Measurements from ENCODE around the gene RAB39A.

The RAB39A gene

DNA sequence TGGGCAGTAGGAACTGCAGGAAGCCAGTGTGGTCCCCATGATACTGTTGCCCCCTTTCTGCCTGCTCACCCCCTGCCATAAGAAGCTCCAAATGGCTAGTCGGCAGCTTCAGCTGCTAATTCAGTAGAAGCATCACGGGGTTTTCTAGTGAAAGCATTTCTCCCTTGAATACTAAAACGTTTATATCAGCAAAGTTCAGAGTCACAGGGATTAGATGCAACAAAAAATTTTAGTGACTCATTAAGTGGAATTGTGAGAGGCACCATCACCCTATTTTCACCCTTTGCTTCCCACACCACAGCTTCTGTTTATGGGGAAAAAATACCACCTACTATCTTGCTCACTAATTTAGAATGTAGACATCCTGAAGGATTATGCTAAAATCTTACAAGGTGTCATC lies 25.2 kb downstream of the RAB39A start:
- Histone ChIP-seq H3K9me3 (ENCODE audit: severe bottlenecking) (no peaks in the 10 kb centered on the region), H3K36me3 (peaks cover 3% of the 10 kb centered on the region; the same call in 1 of the 2 replicates), H3K27ac (no peak overlapping the region), H3K27me3 (ENCODE audit: insufficient read depth, low read depth, severe bottlenecking) (no peaks in the 10 kb centered on the region), H3K4me3 (ENCODE audit: low read depth, low read length) (no peak overlapping the region)
- TF ChIP-seq, protein P1, sequence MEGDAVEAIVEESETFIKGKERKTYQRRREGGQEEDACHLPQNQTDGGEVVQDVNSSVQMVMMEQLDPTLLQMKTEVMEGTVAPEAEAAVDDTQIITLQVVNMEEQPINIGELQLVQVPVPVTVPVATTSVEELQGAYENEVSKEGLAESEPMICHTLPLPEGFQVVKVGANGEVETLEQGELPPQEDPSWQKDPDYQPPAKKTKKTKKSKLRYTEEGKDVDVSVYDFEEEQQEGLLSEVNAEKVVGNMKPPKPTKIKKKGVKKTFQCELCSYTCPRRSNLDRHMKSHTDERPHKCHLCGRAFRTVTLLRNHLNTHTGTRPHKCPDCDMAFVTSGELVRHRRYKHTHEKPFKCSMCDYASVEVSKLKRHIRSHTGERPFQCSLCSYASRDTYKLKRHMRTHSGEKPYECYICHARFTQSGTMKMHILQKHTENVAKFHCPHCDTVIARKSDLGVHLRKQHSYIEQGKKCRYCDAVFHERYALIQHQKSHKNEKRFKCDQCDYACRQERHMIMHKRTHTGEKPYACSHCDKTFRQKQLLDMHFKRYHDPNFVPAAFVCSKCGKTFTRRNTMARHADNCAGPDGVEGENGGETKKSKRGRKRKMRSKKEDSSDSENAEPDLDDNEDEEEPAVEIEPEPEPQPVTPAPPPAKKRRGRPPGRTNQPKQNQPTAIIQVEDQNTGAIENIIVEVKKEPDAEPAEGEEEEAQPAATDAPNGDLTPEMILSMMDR (IDR thresholded peaks at IDR 0.05; ENCODE audit: low read depth, low read length): no peak
- no peak for DNase-seq

DNA sequence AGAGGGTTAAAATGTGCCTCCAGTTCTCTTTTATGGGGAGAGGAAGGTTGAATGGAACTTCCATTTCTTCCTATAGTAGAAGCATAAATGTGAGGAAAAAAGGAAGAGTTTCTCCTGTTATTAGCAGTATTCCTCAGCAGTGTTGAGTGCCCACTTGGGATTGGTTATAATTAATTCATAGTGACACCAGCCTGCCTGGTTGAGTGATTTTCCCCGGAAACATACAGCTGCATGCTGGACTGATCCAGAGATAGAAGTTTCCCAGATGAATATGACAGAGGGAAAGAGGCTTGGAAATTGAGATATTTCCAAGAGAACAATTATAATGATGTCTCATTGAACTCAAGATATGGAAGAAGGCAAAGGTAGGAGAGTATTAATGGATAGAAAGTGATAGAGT lies 28.3 kb downstream of the RAB39A start:
- TF ChIP-seq, protein P1 (IDR thresholded peaks at IDR 0.05; ENCODE audit: low read depth, low read length): no peak
- H3K9me3 ChIP-seq (ENCODE audit: severe bottlenecking): no peaks in the 10 kb centered on the region
- DNase-seq: no peak
- H3K36me3 ChIP-seq: peaks cover 9% of the 10 kb centered on the region
- H3K27me3 ChIP-seq (ENCODE audit: insufficient read depth, low read depth, severe bottlenecking): no peaks in the 10 kb centered on the region
- no peak overlapping the region for H3K27ac ChIP-seq
- H3K4me3 ChIP-seq (ENCODE audit: low read depth, low read length): no peak overlapping the region

DNA sequence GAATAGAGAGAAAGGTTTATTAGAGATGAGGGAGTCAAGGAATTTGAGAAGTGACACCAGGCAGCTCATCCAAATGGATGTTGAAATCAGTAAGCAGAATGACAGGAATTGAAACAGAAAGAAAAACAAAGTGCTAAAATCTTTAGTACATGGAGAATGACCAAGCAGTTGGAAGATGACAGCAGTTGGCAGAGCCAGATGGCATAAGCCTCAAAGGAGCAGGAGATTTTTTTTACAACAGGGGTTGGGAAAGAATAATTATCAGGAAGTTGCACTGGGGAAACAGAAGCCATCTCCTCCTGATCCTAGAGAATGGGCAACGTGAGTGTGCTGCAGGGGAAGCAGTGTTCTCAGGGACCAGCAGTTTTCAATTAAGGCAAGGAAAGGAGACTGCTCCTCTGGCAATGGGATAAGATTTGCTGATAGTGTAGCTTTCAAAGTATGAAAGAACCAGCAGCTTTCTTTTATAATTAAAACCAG lies 28.9 kb downstream of the RAB39A start:
- TF ChIP-seq, protein P1 (IDR thresholded peaks at IDR 0.05; ENCODE audit: low read depth, low read length): no peak
- no peak overlapping the region for H3K27ac ChIP-seq
- no peak for DNase-seq
- H3K4me3 ChIP-seq (ENCODE audit: low read depth, low read length): no peak overlapping the region
- H3K9me3 ChIP-seq (ENCODE audit: severe bottlenecking): no peaks in the 10 kb centered on the region
- H3K36me3 ChIP-seq: peaks cover 15% of the 10 kb centered on the region
- H3K27me3 ChIP-seq (ENCODE audit: insufficient read depth, low read depth, severe bottlenecking): no peaks in the 10 kb centered on the region

DNA sequence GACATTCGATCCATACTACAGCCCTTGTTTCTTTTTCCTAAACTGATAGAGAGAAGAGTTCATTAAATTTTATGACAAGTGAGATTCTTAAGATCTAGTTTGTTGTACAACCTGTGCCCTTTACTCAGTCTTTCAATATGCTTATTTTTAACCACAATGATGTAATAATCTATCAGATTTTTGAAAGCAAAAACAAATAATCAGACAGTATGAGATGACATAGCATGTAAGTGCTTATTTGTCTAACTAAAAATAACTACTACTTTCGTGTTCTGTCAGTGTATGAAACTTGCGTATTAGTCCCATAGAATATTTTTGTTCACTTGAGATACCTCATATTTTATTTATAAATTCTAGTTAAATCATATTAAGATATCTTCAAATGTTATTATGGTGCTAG lies 33.2 kb downstream of the RAB39A start:
- no peak overlapping the region for H3K4me3 ChIP-seq (ENCODE audit: low read depth, low read length)
- no peaks in the 10 kb centered on the region for H3K9me3 ChIP-seq (ENCODE audit: severe bottlenecking)
- H3K36me3 ChIP-seq: peaks cover 34% of the 10 kb centered on the region
- TF ChIP-seq, protein P1 (IDR thresholded peaks at IDR 0.05; ENCODE audit: low read depth, low read length): no peak
- H3K27ac ChIP-seq: no peak overlapping the region
- no peak for DNase-seq
- no peaks in the 10 kb centered on the region for H3K27me3 ChIP-seq (ENCODE audit: insufficient read depth, low read depth, severe bottlenecking)

DNA sequence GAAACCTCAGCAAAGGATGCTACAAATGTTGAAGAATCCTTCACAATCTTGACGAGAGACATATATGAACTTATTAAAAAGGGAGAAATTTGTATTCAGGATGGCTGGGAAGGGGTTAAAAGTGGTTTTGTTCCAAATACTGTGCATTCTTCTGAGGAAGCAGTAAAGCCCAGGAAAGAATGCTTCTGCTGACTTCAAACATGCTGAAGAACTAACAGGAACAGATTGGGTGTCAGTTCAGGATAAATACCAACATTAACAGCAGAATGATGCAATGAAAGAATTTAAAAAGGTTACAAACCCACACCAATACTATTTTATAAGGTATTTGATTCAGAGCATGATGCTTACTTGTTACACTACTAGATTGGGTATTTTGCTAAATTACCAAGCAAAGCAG lies 33.9 kb downstream of the RAB39A start:
- no peak overlapping the region for H3K27ac ChIP-seq
- TF ChIP-seq, protein P1 (IDR thresholded peaks at IDR 0.05; ENCODE audit: low read depth, low read length): no peak
- no peak overlapping the region for H3K4me3 ChIP-seq (ENCODE audit: low read depth, low read length)
- no peaks in the 10 kb centered on the region for H3K27me3 ChIP-seq (ENCODE audit: insufficient read depth, low read depth, severe bottlenecking)
- no peak for DNase-seq
- peaks cover 34% of the 10 kb centered on the region for H3K36me3 ChIP-seq
- no peaks in the 10 kb centered on the region for H3K9me3 ChIP-seq (ENCODE audit: severe bottlenecking)

DNA sequence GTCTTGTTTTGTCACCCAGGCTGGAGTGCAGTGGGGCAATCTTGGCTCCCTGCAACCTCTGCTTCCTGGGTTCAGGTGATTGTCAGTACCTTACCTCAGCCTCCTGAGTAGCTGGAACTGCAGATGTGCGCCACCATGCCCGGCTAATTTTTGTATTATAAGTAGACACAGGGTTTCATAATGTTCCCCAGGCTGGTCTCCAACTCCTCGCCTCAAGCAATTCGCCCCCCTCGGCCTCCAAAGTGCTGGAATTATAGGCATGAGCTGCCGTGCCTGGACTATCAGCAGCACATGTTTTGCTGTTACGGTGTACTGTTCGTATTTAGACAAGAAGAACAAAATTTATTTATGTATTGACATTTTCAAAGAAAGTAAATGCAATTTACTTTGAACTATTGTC lies 34.8 kb downstream of the RAB39A start:
- Histone ChIP-seq H3K27ac (no peak overlapping the region), H3K36me3 (peaks cover 34% of the 10 kb centered on the region)
- DNase-seq: no peak

More for the DNA sequence above, 34.8 kb downstream of the RAB39A start:
- TF ChIP-seq, protein P1 (IDR thresholded peaks at IDR 0.05; ENCODE audit: low read depth, low read length): no peak
- no peaks in the 10 kb centered on the region for H3K27me3 ChIP-seq (ENCODE audit: insufficient read depth, low read depth, severe bottlenecking)
- no peak overlapping the region for H3K4me3 ChIP-seq (ENCODE audit: low read depth, low read length)
- H3K9me3 ChIP-seq (ENCODE audit: severe bottlenecking): no peaks in the 10 kb centered on the region

All from WERI-Rb-1 (cell line).